NCI-H2107 (cell line): Measurements from ENCODE around the gene XIRP2.
"Not testable (repeated sequence)": the region's sequence is repeated elsewhere in the genome, so short reads cannot be mapped to it uniquely, and the experiment has no call there.

Experiments used
- DNase-seq: peaks from one replicate; lab custom pipeline; 2025; lab: John Stamatoyannopoulos, UW

XIRP2 gene

GRCh38 chr2:167052825-167053224 is 164.5 kb downstream of the XIRP2 start:
- no peak for DNase-seq

GRCh38 chr2:167054881-167055280 is 166.6 kb downstream of the XIRP2 start:
- no peak for DNase-seq

GRCh38 chr2:167057446-167057845 is 169.2 kb downstream of the XIRP2 start:
- no peak for DNase-seq

GRCh38 chr2:167059173-167059572 is 170.9 kb downstream of the XIRP2 start:
- no peak for DNase-seq

- no peak for DNase-seq
Measured at GRCh38 chr2:167069855-167070254, 181.6 kb downstream of the XIRP2 start.

GRCh38 chr2:167075708-167076107 is 187.4 kb downstream of the XIRP2 start:
- not testable (repeated sequence) for DNase-seq

GRCh38 chr2:167098931-167099330 is 210.7 kb downstream of the XIRP2 start:
- not testable (repeated sequence) for DNase-seq

- no peak for DNase-seq
Measured at GRCh38 chr2:167100506-167100905, 212.2 kb downstream of the XIRP2 start.

- DNase-seq: no peak
Measured at GRCh38 chr2:167103028-167103756, 214.9 kb downstream of the XIRP2 start.

GRCh38 chr2:167103757-167104133 is 215.5 kb downstream of the XIRP2 start:
- no peak for DNase-seq

- DNase-seq: no peak
Measured at GRCh38 chr2:167104691-167105090, 216.4 kb downstream of the XIRP2 start.

- not testable (repeated sequence) for DNase-seq
Measured at GRCh38 chr2:167109682-167110081, 221.4 kb downstream of the XIRP2 start.

- no peak for DNase-seq
Measured at GRCh38 chr2:167110345-167110744, 222.1 kb downstream of the XIRP2 start.

GRCh38 chr2:167114018-167114417 is 225.7 kb downstream of the XIRP2 start:
- DNase-seq: no peak

- DNase-seq: no peak
Measured at GRCh38 chr2:167115541-167115940, 227.3 kb downstream of the XIRP2 start.

- DNase-seq: no peak
Measured at GRCh38 chr2:167122389-167122788, 234.1 kb downstream of the XIRP2 start.

- DNase-seq: no peak
Measured at GRCh38 chr2:167126165-167126564, 237.9 kb downstream of the XIRP2 start.

GRCh38 chr2:167127135-167127534 is 238.9 kb downstream of the XIRP2 start:
- no peak for DNase-seq

GRCh38 chr2:167128130-167128529 is 239.8 kb downstream of the XIRP2 start:
- no peak for DNase-seq

- no peak for DNase-seq
Measured at GRCh38 chr2:167132066-167132465, 243.8 kb downstream of the XIRP2 start.

- no peak for DNase-seq
Measured at GRCh38 chr2:167132906-167133555, 244.8 kb downstream of the XIRP2 start.

GRCh38 chr2:167133614-167134013 is 245.3 kb downstream of the XIRP2 start:
- DNase-seq: no peak

GRCh38 chr2:167134381-167135072 is 246.2 kb downstream of the XIRP2 start:
- no peak for DNase-seq
